GM11168 (cell line): Measurements from ENCODE around the gene ZNF577.
"Not testable (repeated sequence)": the region's sequence is repeated elsewhere in the genome, so short reads cannot be mapped to it uniquely, and the experiment has no call there.

Experiments used
- in situ Hi-C: fragments of 300-500 bp; cut with MboI; formaldehyde crosslinking; loops from one replicate; pipeline ENCODE4 v1.12.0; 2022; ENCODE audit warnings: low sequenced_read_pairs; ENCODE audit not compliant: unreplicated experiment

The ZNF577 gene

GRCh38 chr19:51887522-51888498 is at the start of gene ZNF577:
ZNF577 (minus strand) TSS chr19:51887951; CDS start chr19:51880382, 7,569 bp downstream.
- in situ Hi-C loops = no loop called here

GRCh38 chr19:51931921-51932320 is 44.2 kb upstream of the ZNF577 start:
- in situ Hi-C loops = no loop called here

GRCh38 chr19:51927859-51928258 is 40.1 kb upstream of the ZNF577 start:
- in situ Hi-C loops = no loop called here

- in situ Hi-C loops = no loop called here
These were observed 39.3 kb upstream of the ZNF577 start, which contains the start of gene ZNF613 for GRCh38 chr19:51926784-51927741. ZNF613 (plus strand) TSS chr19:51927472; CDS start chr19:51936221, 8,749 bp downstream.

- in situ Hi-C loops = no loop called here
These were observed 38.7 kb upstream of the ZNF577 start for GRCh38 chr19:51926426-51926783.

- in situ Hi-C loops = no loop called here
These were observed 34.2 kb upstream of the ZNF577 start for GRCh38 chr19:51921949-51922348.

GRCh38 chr19:51919606-51920005 is 31.9 kb upstream of the ZNF577 start:
- in situ Hi-C loops = no loop called here

- in situ Hi-C loops = no loop called here
These were observed 28.4 kb upstream of the ZNF577 start for GRCh38 chr19:51916167-51916566.

GRCh38 chr19:51915324-51915867 is 27.6 kb upstream of the ZNF577 start:
- in situ Hi-C loops = no loop called here

GRCh38 chr19:51907981-51908380 is 20.2 kb upstream of the ZNF577 start:
- in situ Hi-C loops = not testable (repeated sequence)

GRCh38 chr19:51906108-51906507 is 18.4 kb upstream of the ZNF577 start:
- in situ Hi-C loops = not testable (repeated sequence)

GRCh38 chr19:51905639-51906038 is 17.9 kb upstream of the ZNF577 start:
- in situ Hi-C loops = not testable (repeated sequence)

- in situ Hi-C loops = no loop called here
These were observed 17.5 kb upstream of the ZNF577 start for GRCh38 chr19:51905206-51905605.

- in situ Hi-C loops = no loop called here
These were observed 16.8 kb upstream of the ZNF577 start, which contains the start of gene ZNF649 for GRCh38 chr19:51904331-51905165. ZNF649 (minus strand) TSS chr19:51905017; CDS start chr19:51900107, 4,910 bp downstream.

GRCh38 chr19:51903192-51903591 is 15.4 kb upstream of the ZNF577 start:
- in situ Hi-C loops = no loop called here

GRCh38 chr19:51901860-51902259 is 14.1 kb upstream of the ZNF577 start:
- in situ Hi-C loops = no loop called here

- in situ Hi-C loops = no loop called here
These were observed 3.5 kb upstream of the ZNF577 start for GRCh38 chr19:51891193-51891747.

- in situ Hi-C loops = no loop called here
These were observed 2.2 kb upstream of the ZNF577 start for GRCh38 chr19:51889934-51890333.

GRCh38 chr19:51884713-51885112 is 3.0 kb downstream of the ZNF577 start:
- in situ Hi-C loops = no loop called here
